HG02571 (cell line): Measurements from ENCODE around the gene GAL3ST2.
A peak's percentile ranks its signal among the peaks of the same experiment; 100 is the strongest.
"Not testable (repeated sequence)": the region's sequence is repeated elsewhere in the genome, so short reads cannot be mapped to it uniquely, and the experiment has no call there.

Experiments used
- ATAC-seq: cut with Tn5 transposase; IDR thresholded peaks from one replicate; pipeline ENCODE4 v1.9.1; 2021; ENCODE audit warnings: mild to moderate bottlenecking, moderate library complexity; ENCODE audit not compliant: unreplicated experiment

The GAL3ST2 gene

GRCh38 chr2:241776336-241777169 is at the start of gene GAL3ST2:
TSS of gene GAL3ST2 (plus strand) at chr2:241776822. CDS start at chr2:241776956, 134 bp downstream.
- no peak for ATAC-seq

GRCh38 chr2:241728000-241728399 is 48.6 kb upstream of the GAL3ST2 start:
- ATAC-seq: no peak

GRCh38 chr2:241728627-241729026 is 48.0 kb upstream of the GAL3ST2 start:
- ATAC-seq: no peak

- no peak for ATAC-seq
These were observed 46.8 kb upstream of the GAL3ST2 start for GRCh38 chr2:241729868-241730267.

- no peak for ATAC-seq
These were observed 45.8 kb upstream of the GAL3ST2 start for GRCh38 chr2:241730671-241731293.

GRCh38 chr2:241732513-241733186 is 44.0 kb upstream of the GAL3ST2 start:
- ATAC-seq: not testable (repeated sequence)

- no peak for ATAC-seq
These were observed 43.0 kb upstream of the GAL3ST2 start for GRCh38 chr2:241733391-241734207.

- ATAC-seq: peak; percentile 10
These were observed 42.5 kb upstream of the GAL3ST2 start for GRCh38 chr2:241734208-241734466.

GRCh38 chr2:241734467-241735208 is 42.0 kb upstream of the GAL3ST2 start, which contains the start of gene D2HGDH:
TSS of gene D2HGDH (plus strand) at chr2:241734630. CDS start at chr2:241735225, 595 bp downstream.
- peak; percentile 80 for ATAC-seq

GRCh38 chr2:241736111-241736510 is 40.5 kb upstream of the GAL3ST2 start:
- no peak for ATAC-seq

- no peak for ATAC-seq
These were observed 38.5 kb upstream of the GAL3ST2 start for GRCh38 chr2:241738040-241738686.

GRCh38 chr2:241739177-241739576 is 37.4 kb upstream of the GAL3ST2 start:
- no peak for ATAC-seq

GRCh38 chr2:241739651-241740050 is 37.0 kb upstream of the GAL3ST2 start:
- no peak for ATAC-seq

GRCh38 chr2:241741016-241741415 is 35.6 kb upstream of the GAL3ST2 start:
- ATAC-seq: no peak

GRCh38 chr2:241742320-241742939 is 34.2 kb upstream of the GAL3ST2 start:
- ATAC-seq: no peak

GRCh38 chr2:241743008-241743407 is 33.6 kb upstream of the GAL3ST2 start:
- ATAC-seq: not testable (repeated sequence)

GRCh38 chr2:241743620-241744019 is 33.0 kb upstream of the GAL3ST2 start:
- ATAC-seq: no peak

- no peak for ATAC-seq
These were observed 32.4 kb upstream of the GAL3ST2 start for GRCh38 chr2:241744028-241744754.

- ATAC-seq: no peak
These were observed 31.3 kb upstream of the GAL3ST2 start for GRCh38 chr2:241745276-241745675.
